ENCODE measurements around the gene SIVA1. TPM values are rescaled to one million over a fixed set of nuclear protein-coding genes. Genes with fewer than 3 reads are reported as not detected.

SIVA1 gene
- total RNA-seq, 6 experiments from 2014 or later, result 38.1 to 252 (median 50.6) TPM

DNA sequence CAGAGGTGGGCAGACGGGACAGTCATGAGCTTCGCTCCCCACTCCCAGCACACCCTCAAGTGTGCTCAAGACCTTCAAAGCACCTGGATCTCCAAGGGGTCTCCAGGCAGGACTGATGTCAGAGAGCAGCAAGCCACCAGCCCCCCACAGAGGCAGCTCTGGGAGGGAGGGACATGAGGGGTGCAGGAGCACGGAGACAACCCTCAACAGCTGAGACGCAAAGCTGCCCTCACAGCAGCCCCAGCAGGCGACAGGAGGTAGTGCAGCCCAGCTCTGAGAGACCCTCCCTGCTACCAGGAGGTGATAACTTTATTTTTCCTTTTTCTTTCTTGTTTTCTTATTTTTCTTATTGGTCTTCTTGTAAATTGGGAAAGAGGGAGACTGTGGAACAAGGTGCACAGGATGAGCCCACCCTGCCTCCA is 17.9 kb downstream of the SIVA1 start:
- intact Hi-C loops (cut with DNase I), result loop anchor here in 1 of 2 donors (5.0 kb wide), 1 partner anchor 51 kb away; no protein-coding TSS in a partner anchor
- Histone ChIP-seq H3K4me1 (peaks cover 0 to 23% (median 11%) of the 10 kb centered on the region in 4 donors), H3K4me3 (no peak overlapping the region), H3K9me3 (no peaks in the 10 kb centered on the region), H3K27me3 (no peaks in the 10 kb centered on the region), H3K36me3 (peaks cover 0 to 25% (median 11%) of the 10 kb centered on the region in 4 donors), H3K27ac (no peak overlapping the region)
- 100% methylated on average over 2 of the region's 5 CpGs for WGBS (ENCODE audit: insufficient coverage, low coverage, low lambda C conversion rate, missing lambda C conversion rate)
- ATAC-seq (no peak), DNase-seq (no peak)
- TF ChIP-seq POLR2A (IDR thresholded peaks at IDR 0.05), result no peak
- TF ChIP-seq, protein P1, sequence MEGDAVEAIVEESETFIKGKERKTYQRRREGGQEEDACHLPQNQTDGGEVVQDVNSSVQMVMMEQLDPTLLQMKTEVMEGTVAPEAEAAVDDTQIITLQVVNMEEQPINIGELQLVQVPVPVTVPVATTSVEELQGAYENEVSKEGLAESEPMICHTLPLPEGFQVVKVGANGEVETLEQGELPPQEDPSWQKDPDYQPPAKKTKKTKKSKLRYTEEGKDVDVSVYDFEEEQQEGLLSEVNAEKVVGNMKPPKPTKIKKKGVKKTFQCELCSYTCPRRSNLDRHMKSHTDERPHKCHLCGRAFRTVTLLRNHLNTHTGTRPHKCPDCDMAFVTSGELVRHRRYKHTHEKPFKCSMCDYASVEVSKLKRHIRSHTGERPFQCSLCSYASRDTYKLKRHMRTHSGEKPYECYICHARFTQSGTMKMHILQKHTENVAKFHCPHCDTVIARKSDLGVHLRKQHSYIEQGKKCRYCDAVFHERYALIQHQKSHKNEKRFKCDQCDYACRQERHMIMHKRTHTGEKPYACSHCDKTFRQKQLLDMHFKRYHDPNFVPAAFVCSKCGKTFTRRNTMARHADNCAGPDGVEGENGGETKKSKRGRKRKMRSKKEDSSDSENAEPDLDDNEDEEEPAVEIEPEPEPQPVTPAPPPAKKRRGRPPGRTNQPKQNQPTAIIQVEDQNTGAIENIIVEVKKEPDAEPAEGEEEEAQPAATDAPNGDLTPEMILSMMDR (IDR thresholded peaks at IDR 0.05), result peak; percentile 25 to 37 (median 32)

DNA sequence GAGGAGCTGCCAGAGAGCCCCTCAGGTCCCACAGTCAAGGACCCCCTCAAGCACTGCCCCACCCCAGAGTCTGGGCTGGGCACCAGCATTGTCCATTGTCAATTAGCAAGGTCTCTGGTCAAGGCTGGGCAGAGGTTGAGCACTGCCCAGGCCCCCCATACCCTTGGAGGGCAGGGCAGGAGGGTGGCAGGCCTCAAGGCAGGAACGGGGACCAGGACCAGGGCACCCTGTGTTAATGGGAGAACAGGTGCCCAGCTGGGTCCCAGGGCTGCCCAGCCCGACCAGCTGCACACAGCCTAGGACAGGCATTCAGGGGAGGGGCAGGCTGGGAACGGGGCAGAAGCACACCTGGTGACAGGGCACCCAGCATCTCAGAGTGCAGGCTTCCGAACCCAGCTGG is 18.4 kb downstream of the SIVA1 start:
- H3K36me3 ChIP-seq, result peaks cover 0 to 25% (median 11%) of the 10 kb centered on the region in 4 donors
- intact Hi-C loops (cut with DNase I), result loop anchor here in 1 of 2 donors (5.0 kb wide), 1 partner anchor 51 kb away; no protein-coding TSS in a partner anchor
- H3K27me3 ChIP-seq, result no peaks in the 10 kb centered on the region
- no peak overlapping the region for H3K4me3 ChIP-seq
- no peaks in the 10 kb centered on the region for H3K9me3 ChIP-seq
- DNase-seq, result no peak
- no peak overlapping the region for H3K27ac ChIP-seq
- TF ChIP-seq, protein P1 (IDR thresholded peaks at IDR 0.05), result no peak
- no peak for ATAC-seq
- no CpG with 5 or more reads among the region's 4 CpGs for WGBS (ENCODE audit: insufficient coverage, low coverage, low lambda C conversion rate, missing lambda C conversion rate)
- H3K4me1 ChIP-seq, result peaks cover 0 to 23% (median 11%) of the 10 kb centered on the region in 4 donors

DNA sequence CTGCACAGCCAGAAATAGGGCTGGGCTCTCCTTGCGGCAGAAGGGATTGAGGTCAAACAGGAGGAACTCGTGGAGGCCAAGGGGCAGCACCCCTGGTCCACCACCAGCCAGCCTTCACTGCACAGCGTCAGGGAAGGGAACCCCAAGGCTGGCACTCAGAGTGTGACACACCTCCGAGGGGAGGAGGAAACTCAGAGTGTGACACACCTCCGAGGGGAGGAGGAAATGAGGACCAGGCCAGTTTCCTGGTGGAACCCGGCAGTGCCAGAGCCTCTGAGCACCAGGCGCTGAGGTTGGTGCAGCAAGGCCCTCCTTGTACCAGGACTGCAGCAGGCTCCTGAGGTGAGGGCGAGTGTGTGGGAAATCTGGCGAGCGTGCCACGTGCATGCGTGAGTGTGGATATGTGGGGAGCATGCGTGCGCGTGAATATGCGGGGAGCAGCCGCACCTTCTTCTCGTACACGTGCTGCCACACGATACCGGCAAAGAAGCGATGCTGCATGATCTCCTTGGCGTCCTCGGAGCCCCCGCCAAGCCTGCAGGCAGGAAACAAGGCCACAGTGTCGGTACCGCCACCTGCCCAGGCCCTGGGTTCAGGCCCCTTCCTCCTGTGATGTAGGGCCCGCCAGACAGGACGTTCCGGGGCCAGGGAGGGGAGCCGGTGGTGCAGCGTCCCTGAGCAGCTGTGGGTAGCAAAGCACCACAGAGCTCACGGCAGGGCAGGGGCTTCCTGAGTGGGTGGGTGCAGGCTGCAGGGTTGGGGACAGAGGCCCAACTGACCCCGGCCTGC is 19.2 kb downstream of the SIVA1 start:
- no peak overlapping the region for H3K27ac ChIP-seq
- no peaks in the 10 kb centered on the region for H3K9me3 ChIP-seq
- DNase-seq, result no peak
- H3K4me1 ChIP-seq, result peaks cover 0 to 20% (median 9%) of the 10 kb centered on the region in 4 donors
- WGBS (ENCODE audit: insufficient coverage, low coverage, low lambda C conversion rate, missing lambda C conversion rate), result 100% methylated on average over 1 of the region's 34 CpGs
- intact Hi-C loops (cut with DNase I), result loop anchor here in 1 of 2 donors (5.0 kb wide), 1 partner anchor 50 kb away; no protein-coding TSS in a partner anchor
- TF ChIP-seq, protein P1 (IDR thresholded peaks at IDR 0.05), result no peak
- TF ChIP-seq POLR2A (IDR thresholded peaks at IDR 0.05), result no peak
- H3K27me3 ChIP-seq, result no peaks in the 10 kb centered on the region
- no peak for ATAC-seq
- H3K4me3 ChIP-seq, result no peak overlapping the region
- H3K36me3 ChIP-seq, result peaks cover 0 to 25% (median 11%) of the 10 kb centered on the region in 4 donors

DNA sequence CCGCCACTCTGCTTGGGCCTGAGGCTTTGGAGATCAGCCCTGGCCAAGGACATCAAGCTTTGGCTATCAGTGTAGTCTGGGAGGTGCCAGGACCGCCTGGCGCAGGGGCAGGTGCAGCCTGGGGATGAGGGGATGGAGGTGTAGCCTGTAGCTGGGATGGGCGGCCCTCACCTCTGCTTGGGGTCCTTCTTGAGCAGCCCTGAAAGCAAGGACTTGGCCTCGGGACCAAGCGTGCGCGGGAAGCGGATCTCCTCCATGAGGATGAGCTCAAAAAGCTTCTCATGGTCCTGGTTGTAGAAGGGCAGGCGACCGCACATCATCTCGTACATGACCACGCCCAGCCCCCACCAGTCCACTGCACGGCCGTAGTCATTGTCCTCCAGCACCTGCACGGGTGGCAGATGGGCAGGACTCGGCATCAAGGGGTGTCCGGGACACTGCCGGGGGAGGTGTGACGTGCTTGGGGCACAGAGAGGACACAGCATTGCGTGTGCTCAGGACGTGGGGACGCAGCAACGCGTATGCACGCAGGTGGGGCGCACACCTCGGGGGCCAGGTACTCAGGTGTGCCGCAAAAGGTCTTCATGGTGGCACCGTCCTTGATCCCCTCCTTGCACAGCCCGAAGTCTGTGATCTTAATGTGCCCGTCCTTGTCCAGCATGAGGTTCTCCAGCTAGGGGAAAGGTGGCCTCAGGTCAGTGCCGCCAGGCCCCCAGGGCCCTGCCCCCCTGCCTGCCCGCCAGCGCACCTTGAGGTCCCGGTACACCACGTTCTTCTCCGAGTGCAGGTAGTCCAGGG is 20.0 kb downstream of the SIVA1 start:
- no peak overlapping the region for H3K4me3 ChIP-seq
- no peak overlapping the region for H3K27ac ChIP-seq
- peaks cover 0 to 25% (median 11%) of the 10 kb centered on the region in 4 donors for H3K36me3 ChIP-seq
- no peak for DNase-seq
- no peaks in the 10 kb centered on the region for H3K9me3 ChIP-seq
- no peaks in the 10 kb centered on the region for H3K27me3 ChIP-seq
- WGBS (ENCODE audit: insufficient coverage, low coverage, low lambda C conversion rate, missing lambda C conversion rate), result 79% methylated on average over 9 of the region's 38 CpGs
- ATAC-seq, result no peak
- no peak for TF ChIP-seq POLR2A (IDR thresholded peaks at IDR 0.05)
- TF ChIP-seq, protein P1 (IDR thresholded peaks at IDR 0.05), result no peak
- intact Hi-C loops (cut with DNase I), result loop anchor here in 1 of 2 donors (5.0 kb wide), 1 partner anchor 49 kb away; no protein-coding TSS in a partner anchor
- peaks cover 0 to 12% (median 5%) of the 10 kb centered on the region in 4 donors for H3K4me1 ChIP-seq

Measured in right lobe of liver (tissue), 6 donors.